Heart left ventricle (tissue), 16 donors: ENCODE results near the gene SIM2. TPM values are rescaled to one million over a fixed set of nuclear protein-coding genes. Genes with fewer than 3 reads are reported as not detected.
"Not testable (repeated sequence)": the region's sequence is repeated elsewhere in the genome, so short reads cannot be mapped to it uniquely, and the experiment has no call there.

ENCODE experiments used
- ATAC-seq, 4 donors: fragments of 200-7000 bp; cut with Tn5 transposase; one replicate each; pipeline ENCODE4 v1.9.1; 2020 to 2022; ENCODE audit warnings: moderate library complexity in 4 of 4, mild to moderate bottlenecking in 3 of 4, moderate number of reproducible peaks in 1 of 4
- DNase-seq, 5 donors: peaks; one replicate each; pipeline ENCODE4 v3.0.0-alpha.2; 2020
- H3K27ac ChIP-seq, 12 donors: fragments of 200-600 bp; sonication (generic) in 4 of 12; one replicate each; pipeline versions ENCODE4 v1.5.0 to v1.8.0; 2016 to 2022; ENCODE audit warnings: mild to moderate bottlenecking in 2 of 12
- H3K27me3 ChIP-seq, 9 donors: fragments of 200-600 bp; sonication (generic) in 2 of 9; one replicate each; pipeline versions ENCODE4 v1.5.1 to v1.8.0; 2016 to 2022; ENCODE audit warnings: mild to moderate bottlenecking in 3 of 9
- H3K36me3 ChIP-seq, 9 donors: fragments of 200-600 bp; sonication (generic) in 2 of 9; one replicate each; pipeline versions ENCODE4 v1.5.0 to v1.8.0; 2018 to 2022; ENCODE audit warnings: mild to moderate bottlenecking in 2 of 9
- H3K4me1 ChIP-seq, 12 donors: fragments of 200-600 bp; sonication (generic) in 4 of 12; one replicate each; pipeline versions ENCODE4 v1.5.0 to v1.8.0; 2016 to 2022; ENCODE audit warnings: mild to moderate bottlenecking in 3 of 12
- H3K4me3 ChIP-seq, 12 donors: fragments of 200-600 bp; sonication (generic) in 4 of 12; one replicate each; pipeline versions ENCODE4 v1.5.0 to v1.8.0; 2017 to 2022; ENCODE audit warnings: mild to moderate bottlenecking in 9 of 12, moderate library complexity in 4 of 12
- H3K9me3 ChIP-seq, 12 donors: fragments of 200-600 bp; sonication (generic) in 4 of 12; one replicate each; pipeline versions ENCODE4 v1.5.0 to v1.8.0; 2016 to 2022; ENCODE audit warnings: mild to moderate bottlenecking in 1 of 12
- POLR2A ChIP-seq, 2 donors: fragments of 450-650 bp; IDR thresholded peaks; one replicate each; pipeline ENCODE4 v1.6.1; 2017; ENCODE audit warnings: antibody characterized with exemption in 2 of 2, mild to moderate bottlenecking in 2 of 2, moderate library complexity in 2 of 2
- WGBS, 4 donors: extraction: QIAGEN DNeasy Blood & Tissue Kit in 2 of 4; methylation state at CpG; one replicate each; pipeline versions ENCODE4 v1.1.5 to v1.1.7; 2013 to 2018; 5-methylcytosine and 5-hydroxymethylcytosine counted together
- intact Hi-C, 10 donors: fragments of 100-400 bp; cut with DNase I; formaldehyde crosslinking; loops; one replicate each; pipeline versions ENCODE4 v1.11.1 to v1.14.2; 2022
- polyA plus RNA-seq, 2 donors: library from polyadenylated mRNA; stranded (reverse); fragments of 200-250 nt; gene quantifications; one replicate each; pipeline ENCODE4 v1.2.3, GENCODE V29; 2013
- total RNA-seq, 9 donors: library from RNA; depleted of rRNA in 2 of 9; stranded (reverse); fragments of >200 nt in 2 of 9; fragmentation: NEBNext Ultra II Directional in 3 of 9; extraction: Animal tissue kit (Norgen Biotek cat#: 25700) in 3 of 9; gene quantifications; one replicate each; pipeline versions ENCODE4 v1.1.0 to v1.2.4, GENCODE V29; 2016 to 2023
- TF ChIP-seq, protein P1 (sequence below), 12 donors: fragments of 200-600 bp; sonication (generic) in 4 of 12; IDR thresholded peaks; one replicate each; pipeline versions ENCODE4 v1.5.0 to v1.8.0; 2018 to 2022; ENCODE audit warnings: antibody characterized with exemption in 12 of 12, mild to moderate bottlenecking in 5 of 12
- donor health status: ischemic (EF 13 %, LVEDD 7.1; RV severe dilation, severe dysfunction).
- donor health status: healthy with polysubstance abuse.
- donor health status: DM: no; HTN: yes; CAD: no.
- donor health status: DM: no; HTN: no; CAD: no.
- donor health status: ischemic (EF 25% LVEDD 6.9; RV normal size, moderate dysfunction).
- donor health status: ischemic (EF 25% LVEDD 5.7; RV mildly dilated, moderate dysfunction).
- donor health status: healthy.
- donor health status: DM: yes; HTN: yes; CAD: no.
- donor health status: ischemic (EF 35%, LVEDD 5.7; RV mildly dilated, moderate dysfunction).
- donor health status: nonischemic (EF 11% LVEDD 7.7; RV severe dilation, severe dysfunction).
- donor health status: DM: yes; HTN: yes; CAD: no.
- donor health status: PGD.
- donor health status: ischemic (EF 29% LVEDD 5.4; RV normal size, mild dysfunction).
- donor health status: nonischemic (EF 23%, LVEDD 6.1; RV moderate dilation, normal function).

Gene SIM2
- total and polyA plus RNA-seq, 11 donors, result 0.01 to 0.88 (median 0.15) TPM; not detected in 8

GRCh38 chr21:36656138-36656537 is 42.8 kb upstream of the SIM2 start:
- 81 to 91% (median 84%) methylated on average over 6 of the region's 6 CpGs for WGBS, 4 donors

GRCh38 chr21:36657290-36657689 is 41.6 kb upstream of the SIM2 start:
- not testable (repeated sequence) for H3K27ac ChIP-seq, H3K36me3 ChIP-seq, DNase-seq, ATAC-seq, H3K9me3 ChIP-seq, H3K4me1 ChIP-seq, H3K4me3 ChIP-seq
- 56 to 76% (median 67%) methylated on average over 1 of the region's 1 CpG for WGBS, 4 donors
- intact Hi-C loops, result loop anchor here in 1 of 10 donors (10.0 kb wide), 1 partner anchor 198 kb away; no protein-coding TSS in a partner anchor
- peaks cover 0 to 38% (median 0%) of the 10 kb centered on the region in 9 donors for H3K27me3 ChIP-seq

More at GRCh38 chr21:36656138-36656537, 42.8 kb upstream of the SIM2 start:
- no peak overlapping the region for H3K4me3 ChIP-seq
- ATAC-seq (no peak), DNase-seq (no peak)
- no peaks in the 10 kb centered on the region for H3K4me1 ChIP-seq
- TF ChIP-seq, protein P1, sequence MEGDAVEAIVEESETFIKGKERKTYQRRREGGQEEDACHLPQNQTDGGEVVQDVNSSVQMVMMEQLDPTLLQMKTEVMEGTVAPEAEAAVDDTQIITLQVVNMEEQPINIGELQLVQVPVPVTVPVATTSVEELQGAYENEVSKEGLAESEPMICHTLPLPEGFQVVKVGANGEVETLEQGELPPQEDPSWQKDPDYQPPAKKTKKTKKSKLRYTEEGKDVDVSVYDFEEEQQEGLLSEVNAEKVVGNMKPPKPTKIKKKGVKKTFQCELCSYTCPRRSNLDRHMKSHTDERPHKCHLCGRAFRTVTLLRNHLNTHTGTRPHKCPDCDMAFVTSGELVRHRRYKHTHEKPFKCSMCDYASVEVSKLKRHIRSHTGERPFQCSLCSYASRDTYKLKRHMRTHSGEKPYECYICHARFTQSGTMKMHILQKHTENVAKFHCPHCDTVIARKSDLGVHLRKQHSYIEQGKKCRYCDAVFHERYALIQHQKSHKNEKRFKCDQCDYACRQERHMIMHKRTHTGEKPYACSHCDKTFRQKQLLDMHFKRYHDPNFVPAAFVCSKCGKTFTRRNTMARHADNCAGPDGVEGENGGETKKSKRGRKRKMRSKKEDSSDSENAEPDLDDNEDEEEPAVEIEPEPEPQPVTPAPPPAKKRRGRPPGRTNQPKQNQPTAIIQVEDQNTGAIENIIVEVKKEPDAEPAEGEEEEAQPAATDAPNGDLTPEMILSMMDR (IDR thresholded peaks at IDR 0.05), result no peak
- no peak for TF ChIP-seq POLR2A (IDR thresholded peaks at IDR 0.05)
- peaks cover 0 to 38% (median 0%) of the 10 kb centered on the region in 9 donors for H3K27me3 ChIP-seq
- no peaks in the 10 kb centered on the region for H3K36me3 ChIP-seq
- intact Hi-C loops, result loop anchor here in 1 of 10 donors (10.0 kb wide), 1 partner anchor 199 kb away; no protein-coding TSS in a partner anchor
- H3K27ac ChIP-seq, result no peak overlapping the region
- no peaks in the 10 kb centered on the region for H3K9me3 ChIP-seq

DNA sequence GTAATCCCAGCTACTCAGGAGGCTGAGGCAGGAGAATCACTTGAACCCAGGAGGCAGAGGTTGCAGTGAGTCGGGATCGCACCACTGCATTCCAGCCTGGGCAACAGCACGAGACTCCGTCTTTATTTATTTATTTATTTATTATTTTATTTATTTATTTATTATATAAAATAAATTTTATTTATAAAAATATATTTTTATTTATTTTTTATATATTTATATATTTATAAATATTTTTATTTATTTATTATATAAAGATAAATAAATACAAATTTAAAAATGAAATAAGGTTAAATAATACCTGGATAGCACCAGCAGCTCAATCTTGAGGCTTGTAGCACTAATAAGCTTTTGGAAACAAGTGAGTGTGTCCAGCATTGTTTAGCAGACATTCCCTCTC is 40.9 kb upstream of the SIM2 start:
- intact Hi-C loops, result loop anchor here in 1 of 10 donors (10.0 kb wide), 1 partner anchor 197 kb away; no protein-coding TSS in a partner anchor
- DNase-seq (no peak), ATAC-seq (no peak)
- Histone ChIP-seq H3K36me3 (no peaks in the 10 kb centered on the region), H3K4me1 (no peaks in the 10 kb centered on the region), H3K9me3 (no peaks in the 10 kb centered on the region), H3K27ac (no peak overlapping the region), H3K4me3 (no peak overlapping the region), H3K27me3 (peaks cover 0 to 42% (median 0%) of the 10 kb centered on the region in 9 donors)
- TF ChIP-seq, protein P1 (IDR thresholded peaks at IDR 0.05), result no peak
- no peak for TF ChIP-seq POLR2A (IDR thresholded peaks at IDR 0.05)
- WGBS, 4 donors, result 92 to 95% (median 94%) methylated on average over 4 of the region's 4 CpGs

- intact Hi-C loops, result loop anchor here in 1 of 10 donors (10.0 kb wide), 1 partner anchor 196 kb away; no protein-coding TSS in a partner anchor
- no peak overlapping the region for H3K27ac ChIP-seq
- H3K4me3 ChIP-seq, result no peak overlapping the region
- WGBS, 4 donors, result 69 to 84% (median 73%) methylated on average over 5 of the region's 5 CpGs
- no peaks in the 10 kb centered on the region for H3K36me3 ChIP-seq
- DNase-seq, result no peak
- ATAC-seq, result no peak
- no peaks in the 10 kb centered on the region for H3K4me1 ChIP-seq
- peaks cover 0 to 50% (median 0%) of the 10 kb centered on the region in 9 donors for H3K27me3 ChIP-seq
- TF ChIP-seq POLR2A (IDR thresholded peaks at IDR 0.05), result no peak
- TF ChIP-seq, protein P1 (IDR thresholded peaks at IDR 0.05), result no peak
- H3K9me3 ChIP-seq, result no peaks in the 10 kb centered on the region
Measured at GRCh38 chr21:36658926-36659325, 40.0 kb upstream of the SIM2 start.
